Renal cortical epithelial cell (primary cell): ENCODE measurements around the gene PTGFRN. TPM values are rescaled to one million over a fixed set of nuclear protein-coding genes. Genes with fewer than 3 reads are reported as not detected.
A peak's percentile ranks its signal among the peaks of the same experiment; 100 is the strongest.

ENCODE experiments used
- DNase-seq: peaks from one replicate; pipeline ENCODE4 v3.0.0-alpha.2; 2011; ENCODE audit warnings: low read depth
- total RNA-seq: library from RNA; depleted of rRNA; stranded (reverse); fragments of >200 nt; gene quantifications from 2 replicates; pipeline ENCODE4 v1.2.3, GENCODE V29; 2014

Gene PTGFRN
- total RNA-seq, 1 donor from 2014 or later: 76.7 TPM

DNA sequence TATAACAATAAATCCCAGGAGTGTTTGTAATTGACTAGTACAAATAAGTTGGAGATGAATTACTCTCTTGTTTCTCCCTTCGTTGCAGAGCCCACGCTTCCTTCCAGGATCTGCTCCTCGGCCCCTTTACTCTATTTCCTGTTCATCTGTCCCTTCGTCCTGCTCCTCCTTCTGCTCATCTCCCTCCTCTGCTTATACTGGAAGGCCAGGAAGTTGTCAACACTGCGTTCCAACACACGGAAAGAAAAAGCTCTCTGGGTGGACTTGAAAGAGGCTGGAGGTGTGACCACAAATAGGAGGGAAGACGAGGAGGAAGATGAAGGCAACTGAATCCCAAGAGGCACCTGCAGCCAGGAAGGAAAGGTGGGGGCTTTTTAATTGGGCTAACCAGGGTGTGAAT, 124.1 kb downstream of the PTGFRN start:
- no peak for DNase-seq

DNA sequence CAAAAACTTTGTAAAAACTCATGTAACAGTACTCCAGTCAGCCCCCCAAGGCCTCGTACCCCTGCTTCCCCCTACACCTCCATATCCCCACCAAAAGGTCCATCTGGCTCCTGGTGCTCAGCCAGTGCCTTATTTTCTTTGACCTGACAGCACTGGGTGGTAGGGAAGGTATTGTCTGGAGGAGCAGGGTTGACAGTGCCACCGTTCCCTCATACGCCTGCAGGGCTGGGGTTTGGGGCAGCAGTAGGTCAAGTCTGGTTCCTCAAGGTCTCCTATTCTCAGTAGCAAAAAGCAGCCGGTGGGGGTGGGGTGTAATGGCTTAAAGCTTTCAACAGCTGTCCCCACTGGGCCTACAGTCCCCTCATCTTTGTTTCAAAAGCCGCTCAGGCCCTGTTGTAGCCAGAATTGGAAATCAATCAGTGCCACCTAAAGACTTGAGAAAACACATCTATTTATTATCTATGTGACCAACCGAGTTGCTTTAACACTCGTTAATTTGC, 125.1 kb downstream of the PTGFRN start:
- DNase-seq: no peak

DNA sequence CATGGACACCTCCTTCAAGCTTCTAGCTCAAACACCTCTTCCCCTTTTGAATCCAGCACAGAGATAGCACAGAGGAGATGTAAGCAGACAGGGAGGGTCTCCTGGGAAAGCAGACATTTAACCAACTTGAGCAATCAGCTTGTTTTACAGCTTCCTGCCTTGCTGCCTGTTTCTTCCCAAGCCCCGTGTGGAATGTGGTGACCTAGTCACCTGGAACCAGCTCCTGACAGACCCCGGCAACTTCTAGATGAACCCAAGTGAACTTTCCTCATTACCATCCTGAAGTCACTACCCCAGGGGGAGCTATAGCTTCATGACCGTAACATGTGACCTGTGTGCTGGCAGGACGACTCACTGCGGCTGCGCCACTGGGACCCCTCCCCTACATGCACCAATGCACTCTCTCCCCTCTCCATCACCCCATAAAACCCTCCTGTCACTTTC, 126.3 kb downstream of the PTGFRN start:
- peak; percentile 81 for DNase-seq

DNA sequence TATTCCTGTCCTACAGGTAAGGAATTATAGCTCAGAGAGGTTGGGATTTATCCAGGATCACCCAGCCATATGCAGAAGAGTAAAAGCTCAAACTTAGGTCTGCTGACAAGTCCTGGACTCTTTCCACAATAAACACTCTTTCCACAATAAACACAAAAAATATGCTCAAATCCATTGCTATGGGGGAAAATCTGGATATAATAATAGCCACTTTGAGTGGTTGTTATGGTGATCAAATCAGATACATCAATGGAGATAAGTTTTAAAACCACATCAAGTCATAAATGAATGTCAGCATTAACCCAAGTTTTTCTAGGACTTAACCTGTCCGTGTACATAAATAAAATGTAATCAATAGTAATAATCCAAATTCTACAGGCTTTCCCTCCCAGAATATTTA, 128.1 kb downstream of the PTGFRN start:
- DNase-seq: no peak

DNA sequence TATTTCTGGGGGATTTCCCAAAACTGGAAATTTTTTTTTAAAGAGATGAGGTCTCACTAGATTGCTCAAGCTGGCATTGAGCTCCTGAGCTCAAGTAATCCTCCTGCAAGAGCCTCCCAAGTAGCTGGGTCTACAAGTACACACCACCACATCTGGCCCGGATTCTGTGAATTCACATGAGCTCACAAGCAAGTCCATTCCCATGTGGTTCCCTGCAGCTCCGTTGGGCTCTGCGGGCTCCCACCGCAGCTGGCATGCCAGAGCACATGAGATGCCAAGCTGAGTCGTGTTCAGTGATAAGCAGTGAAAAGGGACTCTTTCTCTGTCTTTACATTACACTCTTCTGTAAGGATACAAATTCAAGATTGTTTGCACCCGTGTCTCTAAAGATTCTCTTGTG, 128.5 kb downstream of the PTGFRN start:
- DNase-seq: no peak

Other genes starting within 250 kb of the PTGFRN start
- 47.9 and 84.4 TPM in 2 replicates for gene IGSF3, start 242.2 kb upstream of the PTGFRN start, total RNA-seq
- not detected in 2 replicates for gene CD2, start 155.5 kb upstream of the PTGFRN start, total RNA-seq
- 0.35 and 0.45 TPM in 2 replicates for gene CD101, start 91.8 kb downstream of the PTGFRN start, total RNA-seq
- gene TTF2, start 150.4 kb downstream of the PTGFRN start, total RNA-seq: 17.9 and 30.7 TPM in 2 replicates
- 1.2 and 7.1 TPM in 2 replicates for gene TRIM45, start 211.8 kb downstream of the PTGFRN start, total RNA-seq